HL-60 (cell line): ENCODE measurements around the gene KLHL36.

Experiments used
- CTCF ChIP-seq: IDR thresholded peaks from one replicate; pipeline ENCODE4 v1.5.1; 2011; ENCODE audit warnings: low read length, control low read depth, inconsistent platforms; ENCODE audit not compliant: insufficient read depth
- GABPA ChIP-seq: IDR thresholded peaks from 2 replicates; pipeline ENCODE4 v1.6.1; 2012; ENCODE audit warnings: low read depth
- SPI1 ChIP-seq: IDR thresholded peaks from 2 replicates; pipeline ENCODE4 v1.6.1; 2012; ENCODE audit warnings: low read depth, mild to moderate bottlenecking, borderline replicate concordance

- TF ChIP-seq CTCF (no peak), GABPA (no peak), SPI1 (no peak)
These were observed 35.6 kb upstream of the KLHL36 start for GRCh38 chr16:84612686-84613085.
